Measurements from ENCODE around the gene SEZ6L2.

Gene SEZ6L2

GRCh38 chr16:29920288-29921033 is 21.1 kb upstream of the SEZ6L2 start:
- TF ChIP-seq, protein P1, sequence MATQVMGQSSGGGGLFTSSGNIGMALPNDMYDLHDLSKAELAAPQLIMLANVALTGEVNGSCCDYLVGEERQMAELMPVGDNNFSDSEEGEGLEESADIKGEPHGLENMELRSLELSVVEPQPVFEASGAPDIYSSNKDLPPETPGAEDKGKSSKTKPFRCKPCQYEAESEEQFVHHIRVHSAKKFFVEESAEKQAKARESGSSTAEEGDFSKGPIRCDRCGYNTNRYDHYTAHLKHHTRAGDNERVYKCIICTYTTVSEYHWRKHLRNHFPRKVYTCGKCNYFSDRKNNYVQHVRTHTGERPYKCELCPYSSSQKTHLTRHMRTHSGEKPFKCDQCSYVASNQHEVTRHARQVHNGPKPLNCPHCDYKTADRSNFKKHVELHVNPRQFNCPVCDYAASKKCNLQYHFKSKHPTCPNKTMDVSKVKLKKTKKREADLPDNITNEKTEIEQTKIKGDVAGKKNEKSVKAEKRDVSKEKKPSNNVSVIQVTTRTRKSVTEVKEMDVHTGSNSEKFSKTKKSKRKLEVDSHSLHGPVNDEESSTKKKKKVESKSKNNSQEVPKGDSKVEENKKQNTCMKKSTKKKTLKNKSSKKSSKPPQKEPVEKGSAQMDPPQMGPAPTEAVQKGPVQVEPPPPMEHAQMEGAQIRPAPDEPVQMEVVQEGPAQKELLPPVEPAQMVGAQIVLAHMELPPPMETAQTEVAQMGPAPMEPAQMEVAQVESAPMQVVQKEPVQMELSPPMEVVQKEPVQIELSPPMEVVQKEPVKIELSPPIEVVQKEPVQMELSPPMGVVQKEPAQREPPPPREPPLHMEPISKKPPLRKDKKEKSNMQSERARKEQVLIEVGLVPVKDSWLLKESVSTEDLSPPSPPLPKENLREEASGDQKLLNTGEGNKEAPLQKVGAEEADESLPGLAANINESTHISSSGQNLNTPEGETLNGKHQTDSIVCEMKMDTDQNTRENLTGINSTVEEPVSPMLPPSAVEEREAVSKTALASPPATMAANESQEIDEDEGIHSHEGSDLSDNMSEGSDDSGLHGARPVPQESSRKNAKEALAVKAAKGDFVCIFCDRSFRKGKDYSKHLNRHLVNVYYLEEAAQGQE (IDR thresholded peaks at IDR 0.05; ENCODE audit: low read depth): no peak
- TF ChIP-seq CEBPB (IDR thresholded peaks at IDR 0.05): no peak

GRCh38 chr16:29916979-29917378 is 17.6 kb upstream of the SEZ6L2 start:
- no peak for TF ChIP-seq YY1 (IDR thresholded peaks at IDR 0.05; ENCODE audit: low read depth)
- TF ChIP-seq TAF1 (IDR thresholded peaks at IDR 0.05; ENCODE audit: low read depth): no peak
- TF ChIP-seq RAD21 (IDR thresholded peaks at IDR 0.05; ENCODE audit: low read depth): no peak
- TF ChIP-seq EGR1 (IDR thresholded peaks at IDR 0.05): no peak
- TF ChIP-seq CREB1 (IDR thresholded peaks at IDR 0.05; ENCODE audit: low read depth): no peak
- TF ChIP-seq FOXM1 (IDR thresholded peaks at IDR 0.05; ENCODE audit: borderline replicate concordance, low read depth): no peak

DNA sequence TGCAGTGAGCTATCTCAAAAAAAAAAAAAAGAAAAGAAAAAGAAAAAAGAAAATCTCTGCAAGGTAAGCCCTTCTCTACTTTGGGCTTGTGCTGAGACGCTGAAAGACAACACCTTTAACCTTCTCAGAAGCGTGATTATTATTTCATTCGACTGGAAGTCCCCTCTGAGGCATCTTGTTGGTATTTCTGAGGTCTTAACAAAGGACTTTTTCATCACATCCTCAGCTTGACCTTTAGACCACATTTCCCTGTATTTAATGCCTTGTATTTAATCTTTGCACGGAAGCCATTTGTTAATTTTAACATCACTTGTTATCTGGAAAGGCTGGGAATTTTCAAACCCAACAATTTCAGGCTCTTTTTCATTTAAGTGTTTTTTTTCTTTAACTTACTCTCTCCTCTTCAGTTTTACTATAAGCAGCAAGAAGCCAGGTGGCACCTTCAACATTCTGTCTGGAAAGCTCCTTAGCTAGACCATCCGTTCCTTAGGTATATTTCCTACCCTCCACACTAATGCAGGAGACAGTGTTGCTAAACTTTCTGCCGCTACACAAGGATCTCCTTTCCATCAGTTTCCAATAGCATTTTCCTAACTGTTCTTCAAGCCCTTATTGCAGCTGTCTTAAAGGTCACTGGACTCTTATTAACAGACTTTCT is 16.4 kb upstream of the SEZ6L2 start:
- no peak for TF ChIP-seq CREB1 (IDR thresholded peaks at IDR 0.05; ENCODE audit: low read depth)
- no peak for TF ChIP-seq ZBTB7A (IDR thresholded peaks at IDR 0.05; ENCODE audit: low read depth)
- TF ChIP-seq NFIC (IDR thresholded peaks at IDR 0.05): no peak
- TF ChIP-seq, protein P2, sequence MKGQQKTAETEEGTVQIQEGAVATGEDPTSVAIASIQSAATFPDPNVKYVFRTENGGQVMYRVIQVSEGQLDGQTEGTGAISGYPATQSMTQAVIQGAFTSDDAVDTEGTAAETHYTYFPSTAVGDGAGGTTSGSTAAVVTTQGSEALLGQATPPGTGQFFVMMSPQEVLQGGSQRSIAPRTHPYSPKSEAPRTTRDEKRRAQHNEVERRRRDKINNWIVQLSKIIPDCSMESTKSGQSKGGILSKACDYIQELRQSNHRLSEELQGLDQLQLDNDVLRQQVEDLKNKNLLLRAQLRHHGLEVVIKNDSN (IDR thresholded peaks at IDR 0.05): no peak
- no peak for TF ChIP-seq YY1 (IDR thresholded peaks at IDR 0.05; ENCODE audit: low read depth)

DNA sequence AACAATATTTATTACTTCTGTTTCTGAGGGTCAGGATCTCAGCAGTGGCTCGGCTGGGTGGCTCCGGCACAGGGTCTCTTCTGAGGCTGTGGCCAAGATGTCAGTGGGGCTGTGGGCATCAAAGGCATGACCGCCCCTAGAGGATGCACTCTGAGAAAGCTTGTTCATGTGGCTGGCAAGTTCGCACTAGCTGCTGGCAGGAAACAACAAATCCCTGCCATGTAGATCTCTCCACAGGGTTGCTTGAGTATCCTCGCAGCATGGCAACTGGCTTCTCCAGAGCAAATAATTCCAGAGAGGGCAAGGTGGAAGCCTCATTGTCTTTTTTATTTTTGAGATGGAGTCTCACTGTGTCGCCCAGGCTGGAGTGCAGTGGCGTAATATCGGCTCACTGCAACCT is 14.2 kb upstream of the SEZ6L2 start:
- TF ChIP-seq RAD21 (IDR thresholded peaks at IDR 0.05; ENCODE audit: low read depth) (no peak), TCF12 (IDR thresholded peaks at IDR 0.05; ENCODE audit: low read depth) (no peak), ZBTB7A (IDR thresholded peaks at IDR 0.05; ENCODE audit: low read depth) (no peak)
- TF ChIP-seq, protein P2 (IDR thresholded peaks at IDR 0.05): no peak

- TF ChIP-seq, protein P2 (IDR thresholded peaks at IDR 0.05): no peak
- TF ChIP-seq ZBTB7A (IDR thresholded peaks at IDR 0.05; ENCODE audit: low read depth) (no peak), EGR1 (IDR thresholded peaks at IDR 0.05) (no peak), RAD21 (IDR thresholded peaks at IDR 0.05; ENCODE audit: low read depth) (no peak), EP300 (IDR thresholded peaks at IDR 0.05; ENCODE audit: borderline replicate concordance) (no peak), FOXM1 (IDR thresholded peaks at IDR 0.05; ENCODE audit: borderline replicate concordance, low read depth) (no peak), CREB1 (IDR thresholded peaks at IDR 0.05; ENCODE audit: low read depth) (no peak), TCF12 (IDR thresholded peaks at IDR 0.05; ENCODE audit: low read depth) (no peak), CEBPB (IDR thresholded peaks at IDR 0.05) (no peak), TAF1 (IDR thresholded peaks at IDR 0.05; ENCODE audit: low read depth) (no peak), NFIC (IDR thresholded peaks at IDR 0.05) (no peak), YY1 (IDR thresholded peaks at IDR 0.05; ENCODE audit: low read depth) (no peak), TEAD4 (IDR thresholded peaks at IDR 0.05) (no peak)
- TF ChIP-seq, protein P3, sequence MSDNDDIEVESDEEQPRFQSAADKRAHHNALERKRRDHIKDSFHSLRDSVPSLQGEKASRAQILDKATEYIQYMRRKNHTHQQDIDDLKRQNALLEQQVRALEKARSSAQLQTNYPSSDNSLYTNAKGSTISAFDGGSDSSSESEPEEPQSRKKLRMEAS (IDR thresholded peaks at IDR 0.05): no peak
These were observed 12.7 kb upstream of the SEZ6L2 start for GRCh38 chr16:29912087-29912486.

GRCh38 chr16:29911676-29912010 is 12.3 kb upstream of the SEZ6L2 start:
- TF ChIP-seq, protein P1 (IDR thresholded peaks at IDR 0.05; ENCODE audit: low read depth): no peak
- no peak for TF ChIP-seq NFIC (IDR thresholded peaks at IDR 0.05)
- no peak for TF ChIP-seq TEAD4 (IDR thresholded peaks at IDR 0.05)
- TF ChIP-seq EGR1 (IDR thresholded peaks at IDR 0.05): no peak
- TF ChIP-seq CREB1 (IDR thresholded peaks at IDR 0.05; ENCODE audit: low read depth): no peak
- TF ChIP-seq EP300 (IDR thresholded peaks at IDR 0.05; ENCODE audit: borderline replicate concordance): no peak
- TF ChIP-seq, protein P3 (IDR thresholded peaks at IDR 0.05): no peak
- no peak for TF ChIP-seq CEBPB (IDR thresholded peaks at IDR 0.05)
- TF ChIP-seq RAD21 (IDR thresholded peaks at IDR 0.05; ENCODE audit: low read depth): no peak
- TF ChIP-seq FOXM1 (IDR thresholded peaks at IDR 0.05; ENCODE audit: borderline replicate concordance, low read depth): no peak
- no peak for TF ChIP-seq TCF12 (IDR thresholded peaks at IDR 0.05; ENCODE audit: low read depth)
- no peak for TF ChIP-seq YY1 (IDR thresholded peaks at IDR 0.05; ENCODE audit: low read depth)
- TF ChIP-seq, protein P2 (IDR thresholded peaks at IDR 0.05): no peak
- no peak for TF ChIP-seq TAF1 (IDR thresholded peaks at IDR 0.05; ENCODE audit: low read depth)
